22Rv1 (cell line): ENCODE results near the gene FXYD6.
A peak's percentile ranks its signal among the peaks of the same experiment; 100 is the strongest.
"Not testable (repeated sequence)": the region's sequence is repeated elsewhere in the genome, so short reads cannot be mapped to it uniquely, and the experiment has no call there.

ENCODE experiments used
- H3K27ac ChIP-seq: fragments of 450-650 bp; 2 replicates; pipeline ENCODE4 v1.5.1; 2017
- CTCF ChIP-seq: fragments of 450-650 bp; IDR thresholded peaks from 2 replicates; pipeline ENCODE4 v1.5.1; 2017; ENCODE audit warnings: mild to moderate bottlenecking
- ZFX ChIP-seq: fragments of 450-650 bp; IDR thresholded peaks from 2 replicates; pipeline ENCODE4 v1.6.1; 2017; ENCODE audit warnings: antibody characterized with exemption, borderline replicate concordance

FXYD6 gene

GRCh38 chr11:117817368-117818040 is 59.0 kb downstream of the FXYD6 start:
- no peak overlapping the region for H3K27ac ChIP-seq

GRCh38 chr11:117816846-117817367 is 59.6 kb downstream of the FXYD6 start:
- H3K27ac ChIP-seq: no peak overlapping the region
- TF ChIP-seq CTCF (no peak), ZFX (no peak)

More at GRCh38 chr11:117817368-117818040, 59.0 kb downstream of the FXYD6 start:
- TF ChIP-seq ZFX (no peak), CTCF (peak; percentile 95)

GRCh38 chr11:117816151-117816741 is 60.2 kb downstream of the FXYD6 start:
- no peak overlapping the region for H3K27ac ChIP-seq

GRCh38 chr11:117815262-117815803 is 61.1 kb downstream of the FXYD6 start:
- TF ChIP-seq CTCF: no peak
- TF ChIP-seq ZFX: no peak
- no peak overlapping the region for H3K27ac ChIP-seq

More at GRCh38 chr11:117816151-117816741, 60.2 kb downstream of the FXYD6 start:
- TF ChIP-seq ZFX (no peak), CTCF (no peak)

- H3K27ac ChIP-seq: no peak overlapping the region
- TF ChIP-seq CTCF (no peak), ZFX (no peak)
Measured at GRCh38 chr11:117814766-117815261, 61.6 kb downstream of the FXYD6 start.

GRCh38 chr11:117814204-117814765 is 62.2 kb downstream of the FXYD6 start:
- H3K27ac ChIP-seq: no peak overlapping the region
- TF ChIP-seq ZFX: no peak
- no peak for TF ChIP-seq CTCF

GRCh38 chr11:117810056-117810451 is 66.4 kb downstream of the FXYD6 start:
- not testable (repeated sequence) for H3K27ac ChIP-seq
